HUES48 (cell line): ENCODE data around the gene ZFYVE9.

Source experiments
- H3K27ac ChIP-seq: one replicate; pipeline ENCODE4 v1.7.0; 2013; ENCODE audit warnings: low read depth, low read length, inconsistent platforms
- H3K27me3 ChIP-seq: 2 replicates; pipeline ENCODE4 v1.6.1; 2013; ENCODE audit warnings: mild to moderate bottlenecking, low read length; ENCODE audit not compliant: control insufficient read depth, insufficient read depth
- H3K36me3 ChIP-seq: 2 replicates; pipeline ENCODE4 v1.6.1; 2013; ENCODE audit warnings: low read length; ENCODE audit not compliant: control insufficient read depth, insufficient read depth
- H3K4me1 ChIP-seq: 2 replicates; pipeline ENCODE4 v1.6.1; 2013; ENCODE audit warnings: mild to moderate bottlenecking, low read length; ENCODE audit not compliant: control insufficient read depth, insufficient read depth
- H3K4me3 ChIP-seq: 2 replicates; pipeline ENCODE4 v1.5.1; 2013; ENCODE audit warnings: mild to moderate bottlenecking, low read depth, low read length
- H3K9ac ChIP-seq: 2 replicates; pipeline ENCODE4 v1.6.1; 2013; ENCODE audit warnings: mild to moderate bottlenecking, low read depth, low read length, moderate library complexity
- H3K9me3 ChIP-seq: 2 replicates; pipeline ENCODE4 v1.6.1; 2013; ENCODE audit warnings: low read length; ENCODE audit not compliant: control insufficient read depth, insufficient read depth

ZFYVE9 gene

DNA sequence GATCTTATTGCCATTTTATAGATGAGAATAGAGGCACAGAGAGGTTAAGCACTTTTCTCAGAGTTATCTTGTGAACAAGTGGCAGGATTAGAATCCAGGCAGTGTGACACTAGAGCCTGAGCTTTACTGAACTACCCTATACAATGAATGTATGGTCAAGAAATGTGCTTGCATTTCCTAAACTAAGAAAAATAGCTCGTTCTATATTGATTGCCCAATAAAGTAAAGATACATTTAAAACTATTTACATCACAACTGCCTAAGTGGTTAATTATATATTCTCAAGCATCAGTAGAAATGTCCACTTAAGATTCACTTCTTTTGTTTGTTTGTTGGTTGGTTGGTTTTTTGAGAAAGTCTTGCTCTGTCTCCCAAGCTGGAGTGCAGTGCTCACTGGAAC is 91.6 kb downstream of the ZFYVE9 start:
- no peak overlapping the region for H3K9ac ChIP-seq
- H3K9me3 ChIP-seq = no peaks in the 10 kb centered on the region
- H3K27me3 ChIP-seq = no peaks in the 10 kb centered on the region
- H3K36me3 ChIP-seq = no peaks in the 10 kb centered on the region
- no peak overlapping the region for H3K4me3 ChIP-seq
- no peak overlapping the region for H3K27ac ChIP-seq
- no peaks in the 10 kb centered on the region for H3K4me1 ChIP-seq

GRCh38 chr1:52234014-52234413 is 92.1 kb downstream of the ZFYVE9 start:
- no peak overlapping the region for H3K27ac ChIP-seq
- H3K9me3 ChIP-seq = no peaks in the 10 kb centered on the region
- no peak overlapping the region for H3K4me3 ChIP-seq
- H3K36me3 ChIP-seq = no peaks in the 10 kb centered on the region
- H3K9ac ChIP-seq = no peak overlapping the region
- H3K4me1 ChIP-seq = no peaks in the 10 kb centered on the region
- H3K27me3 ChIP-seq = no peaks in the 10 kb centered on the region

DNA sequence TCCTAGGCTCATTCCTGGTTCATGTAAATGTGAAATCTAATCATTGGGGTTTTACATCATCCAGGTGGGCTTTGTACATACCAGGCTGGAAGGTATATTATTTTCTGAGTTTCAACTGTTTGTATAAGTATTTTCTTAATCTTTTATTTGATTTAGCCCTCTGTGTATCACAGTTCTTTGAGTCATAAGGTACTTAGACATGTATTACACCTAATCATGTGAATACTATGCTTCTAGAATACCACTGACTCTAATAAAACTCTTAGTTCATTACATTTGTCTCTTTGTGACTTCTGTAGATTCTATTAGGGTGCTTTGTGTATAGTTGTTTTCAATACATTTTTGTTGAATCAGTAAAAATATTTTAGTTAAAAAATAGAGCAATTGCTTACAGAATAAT is 92.8 kb downstream of the ZFYVE9 start:
- no peak overlapping the region for H3K27ac ChIP-seq
- no peaks in the 10 kb centered on the region for H3K27me3 ChIP-seq
- H3K9me3 ChIP-seq = no peaks in the 10 kb centered on the region
- H3K4me3 ChIP-seq = no peak overlapping the region
- H3K4me1 ChIP-seq = no peaks in the 10 kb centered on the region
- no peak overlapping the region for H3K9ac ChIP-seq
- no peaks in the 10 kb centered on the region for H3K36me3 ChIP-seq

DNA sequence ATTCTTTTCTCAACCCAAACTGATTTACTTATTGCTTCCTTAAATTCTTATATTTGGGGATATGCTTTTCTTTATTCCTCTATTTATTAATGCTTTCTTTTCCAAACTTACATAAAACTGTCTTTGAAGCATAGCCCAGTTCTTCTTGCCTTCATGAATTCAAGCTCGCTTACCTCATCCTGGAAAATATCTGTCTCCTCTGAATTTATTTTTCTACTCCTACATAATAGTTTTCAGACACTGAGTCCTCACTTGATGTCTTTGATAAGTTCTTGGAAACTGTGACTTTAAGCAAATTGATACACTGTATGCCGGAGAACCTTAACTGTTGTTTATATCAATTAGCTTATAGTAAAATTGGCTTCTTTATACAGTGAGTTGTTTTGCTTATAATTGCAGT is 93.8 kb downstream of the ZFYVE9 start:
- no peaks in the 10 kb centered on the region for H3K27me3 ChIP-seq
- H3K27ac ChIP-seq = no peak overlapping the region

DNA sequence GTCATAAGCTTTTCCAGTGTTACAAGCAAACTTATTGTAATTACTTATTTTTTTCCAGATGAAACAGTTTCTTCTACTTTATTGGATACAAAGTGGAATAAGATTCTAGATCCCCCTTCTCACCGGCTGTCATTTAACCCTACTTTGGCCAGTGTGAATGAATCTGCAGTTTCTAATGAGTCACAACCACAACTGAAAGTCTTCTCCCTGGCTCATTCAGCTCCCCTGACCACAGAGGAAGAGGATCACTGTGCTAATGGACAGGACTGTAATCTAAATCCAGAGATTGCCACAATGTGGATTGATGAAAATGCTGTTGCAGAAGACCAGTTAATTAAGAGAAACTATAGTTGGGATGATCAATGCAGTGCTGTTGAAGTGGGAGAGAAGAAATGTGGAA is 95.5 kb downstream of the ZFYVE9 start:
- Histone ChIP-seq H3K4me3 (no peak overlapping the region), H3K4me1 (no peaks in the 10 kb centered on the region), H3K9ac (no peak overlapping the region), H3K36me3 (no peaks in the 10 kb centered on the region), H3K9me3 (no peaks in the 10 kb centered on the region), H3K27ac (no peak overlapping the region), H3K27me3 (no peaks in the 10 kb centered on the region)

More for the DNA sequence above, 93.8 kb downstream of the ZFYVE9 start:
- H3K9me3 ChIP-seq = no peaks in the 10 kb centered on the region
- H3K9ac ChIP-seq = no peak overlapping the region
- H3K4me1 ChIP-seq = no peaks in the 10 kb centered on the region
- H3K36me3 ChIP-seq = no peaks in the 10 kb centered on the region
- no peak overlapping the region for H3K4me3 ChIP-seq

GRCh38 chr1:52238474-52238873 is 96.6 kb downstream of the ZFYVE9 start:
- Histone ChIP-seq H3K27ac (no peak overlapping the region), H3K9ac (no peak overlapping the region), H3K4me3 (no peak overlapping the region), H3K4me1 (no peaks in the 10 kb centered on the region), H3K27me3 (no peaks in the 10 kb centered on the region), H3K9me3 (no peaks in the 10 kb centered on the region), H3K36me3 (no peaks in the 10 kb centered on the region)

- Histone ChIP-seq H3K36me3 (no peaks in the 10 kb centered on the region), H3K9me3 (no peaks in the 10 kb centered on the region), H3K4me3 (no peak overlapping the region), H3K9ac (no peak overlapping the region), H3K4me1 (no peaks in the 10 kb centered on the region), H3K27ac (no peak overlapping the region), H3K27me3 (no peaks in the 10 kb centered on the region)
Measured at GRCh38 chr1:52238887-52239707, 97.2 kb downstream of the ZFYVE9 start.

DNA sequence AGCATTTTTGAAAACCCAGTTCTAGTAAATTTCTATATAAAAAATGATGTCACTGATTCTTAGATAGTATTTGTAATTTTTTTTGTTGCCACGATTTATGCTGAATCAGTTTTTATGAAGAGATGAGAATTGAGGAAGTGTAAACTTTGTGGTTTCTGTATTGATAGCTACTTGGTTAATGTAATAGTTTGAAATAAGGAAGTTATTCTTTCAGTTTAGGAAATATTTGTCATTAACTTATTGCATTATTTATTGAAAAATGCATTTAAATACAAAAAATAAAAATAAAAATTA is 97.8 kb downstream of the ZFYVE9 start:
- Histone ChIP-seq H3K4me3 (no peak overlapping the region), H3K4me1 (no peaks in the 10 kb centered on the region), H3K27ac (no peak overlapping the region), H3K27me3 (no peaks in the 10 kb centered on the region), H3K36me3 (no peaks in the 10 kb centered on the region), H3K9ac (no peak overlapping the region), H3K9me3 (no peaks in the 10 kb centered on the region)

DNA sequence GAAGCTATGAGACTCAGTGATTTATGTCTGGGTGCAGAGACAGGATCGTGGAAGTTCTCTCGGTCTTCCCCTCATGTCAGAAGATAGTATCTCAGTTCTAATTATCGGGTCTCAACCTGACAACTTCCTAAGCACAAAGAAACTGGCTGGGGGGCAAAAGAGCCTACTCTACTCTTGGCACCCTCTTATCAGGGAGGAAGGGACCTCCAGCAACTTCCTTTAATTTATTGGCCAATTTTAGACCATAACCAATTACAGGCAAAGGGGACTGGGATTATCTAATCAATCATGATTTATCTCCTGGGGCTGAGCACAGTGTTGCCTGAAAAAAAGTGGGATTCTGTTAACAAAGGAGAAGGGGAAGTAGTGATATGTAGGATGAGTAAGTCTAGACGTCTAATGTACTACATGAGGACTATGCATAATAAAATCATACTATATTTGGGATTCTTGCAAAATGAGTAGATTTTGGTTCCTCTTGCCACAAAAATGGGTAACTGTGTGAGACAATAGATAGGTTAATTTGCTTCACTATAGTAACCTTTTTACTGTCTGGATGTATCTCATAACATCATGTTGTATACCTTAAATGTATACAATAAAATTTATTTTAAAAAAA is 98.8 kb downstream of the ZFYVE9 start:
- no peak overlapping the region for H3K27ac ChIP-seq
- H3K4me3 ChIP-seq = no peak overlapping the region
- H3K36me3 ChIP-seq = no peaks in the 10 kb centered on the region
- H3K4me1 ChIP-seq = no peaks in the 10 kb centered on the region
- no peaks in the 10 kb centered on the region for H3K27me3 ChIP-seq
- no peak overlapping the region for H3K9ac ChIP-seq
- no peaks in the 10 kb centered on the region for H3K9me3 ChIP-seq

- Histone ChIP-seq H3K9ac (no peak overlapping the region), H3K4me3 (no peak overlapping the region), H3K27me3 (no peaks in the 10 kb centered on the region), H3K36me3 (no peaks in the 10 kb centered on the region), H3K9me3 (no peaks in the 10 kb centered on the region), H3K27ac (no peak overlapping the region), H3K4me1 (no peaks in the 10 kb centered on the region)
Measured at GRCh38 chr1:52243221-52243987, 101.5 kb downstream of the ZFYVE9 start.

- no peaks in the 10 kb centered on the region for H3K36me3 ChIP-seq
- H3K4me3 ChIP-seq = no peak overlapping the region
- H3K9ac ChIP-seq = no peak overlapping the region
- H3K9me3 ChIP-seq = no peaks in the 10 kb centered on the region
- no peaks in the 10 kb centered on the region for H3K27me3 ChIP-seq
- no peaks in the 10 kb centered on the region for H3K4me1 ChIP-seq
- H3K27ac ChIP-seq = no peak overlapping the region
Measured at GRCh38 chr1:52249831-52250230, 107.9 kb downstream of the ZFYVE9 start.
